ENCODE results near the gene COL5A1.

DNA sequence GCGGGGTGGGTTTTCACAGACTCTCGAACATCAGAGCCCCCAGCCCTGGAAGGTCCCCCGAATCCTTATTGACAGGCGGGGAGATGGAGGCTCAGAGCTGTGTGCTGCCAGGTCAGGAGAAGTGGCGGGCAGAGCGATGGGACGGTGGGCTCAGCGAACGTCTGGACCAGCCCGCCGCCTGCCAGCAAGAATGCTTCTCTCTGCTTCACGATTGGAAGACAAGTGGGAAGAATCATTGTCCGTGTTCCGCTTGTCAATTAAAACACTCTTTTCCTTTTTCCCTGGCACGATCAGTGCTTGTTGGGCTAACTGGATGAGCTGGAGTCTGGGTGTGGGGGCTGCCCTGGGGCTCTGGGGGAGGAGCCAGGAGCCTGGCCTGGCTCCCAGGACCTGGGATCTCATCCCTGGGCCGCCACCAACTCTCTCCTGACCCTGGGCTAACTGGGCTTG, 1.6 kb downstream of the COL5A1 start:
- TF ChIP-seq, protein P1, sequence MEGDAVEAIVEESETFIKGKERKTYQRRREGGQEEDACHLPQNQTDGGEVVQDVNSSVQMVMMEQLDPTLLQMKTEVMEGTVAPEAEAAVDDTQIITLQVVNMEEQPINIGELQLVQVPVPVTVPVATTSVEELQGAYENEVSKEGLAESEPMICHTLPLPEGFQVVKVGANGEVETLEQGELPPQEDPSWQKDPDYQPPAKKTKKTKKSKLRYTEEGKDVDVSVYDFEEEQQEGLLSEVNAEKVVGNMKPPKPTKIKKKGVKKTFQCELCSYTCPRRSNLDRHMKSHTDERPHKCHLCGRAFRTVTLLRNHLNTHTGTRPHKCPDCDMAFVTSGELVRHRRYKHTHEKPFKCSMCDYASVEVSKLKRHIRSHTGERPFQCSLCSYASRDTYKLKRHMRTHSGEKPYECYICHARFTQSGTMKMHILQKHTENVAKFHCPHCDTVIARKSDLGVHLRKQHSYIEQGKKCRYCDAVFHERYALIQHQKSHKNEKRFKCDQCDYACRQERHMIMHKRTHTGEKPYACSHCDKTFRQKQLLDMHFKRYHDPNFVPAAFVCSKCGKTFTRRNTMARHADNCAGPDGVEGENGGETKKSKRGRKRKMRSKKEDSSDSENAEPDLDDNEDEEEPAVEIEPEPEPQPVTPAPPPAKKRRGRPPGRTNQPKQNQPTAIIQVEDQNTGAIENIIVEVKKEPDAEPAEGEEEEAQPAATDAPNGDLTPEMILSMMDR (conservative IDR thresholded peaks at IDR 0.05 in 1 of 2, IDR thresholded peaks at IDR 0.05 in 1 of 2; ENCODE audit: low read depth in 1 of 2, low read length in 2 of 2): no peak
- TF ChIP-seq EZH2 (IDR thresholded peaks at IDR 0.05; ENCODE audit: low read length, missing control alignments): no peak

Measured in fibroblast of lung (primary cell).